PC-9 (cell line): Measurements from ENCODE around the gene SUN1. TPM values are rescaled to one million over a fixed set of nuclear protein-coding genes. Genes with fewer than 3 reads are reported as not detected.

ENCODE experiments used
- BruUV-seq: library from RNA; stranded (reverse); fragments of 400-500 nt; replicated peaks from 2 replicates; lab custom pipeline; 2021; lab: Mats Ljungman, UMichigan
- CTCF ChIA-PET: fragments of 300-600 bp; sonication (Branson Sonifier 250); formaldehyde crosslinking; loops from one replicate; lab custom pipeline; 2022; ENCODE audit warnings: antibody characterized with exemption; lab: Charles Lee
- POLR2A ChIA-PET: fragments of 300-600 bp; sonication (Branson Sonifier 250); formaldehyde crosslinking; loops from one replicate; lab custom pipeline; 2022; ENCODE audit warnings: antibody characterized with exemption; ENCODE audit not compliant: unreplicated experiment; lab: Charles Lee
- DNase-seq, 2 experiments: peaks; one replicate each; pipeline versions ENCODE4 v3.0.0 to v3.0.0-alpha.2; 2015 to 2022; ENCODE audit warnings: mixed read lengths in 1 of 2
- H2AFZ ChIP-seq: fragments of 200-600 bp; sonication (generic); 2 replicates; pipeline ENCODE4 v1.8.1; 2017; ENCODE audit warnings: antibody characterized with exemption
- H3F3A ChIP-seq: fragments of 200-600 bp; sonication (generic); 2 replicates; pipeline ENCODE4 v1.8.1; 2017; ENCODE audit warnings: antibody characterized with exemption, mild to moderate bottlenecking, low read depth; ENCODE audit not compliant: insufficient read depth
- H3K27ac ChIP-seq: fragments of 200-600 bp; sonication (generic); 2 replicates; pipeline ENCODE4 v1.6.1; 2016; ENCODE audit warnings: mixed run types
- H3K27me3 ChIP-seq: fragments of 200-600 bp; sonication (generic); 2 replicates; pipeline ENCODE4 v1.6.1; 2016; ENCODE audit warnings: low read depth, mixed run types; ENCODE audit not compliant: insufficient read depth
- H3K36me3 ChIP-seq: fragments of 200-600 bp; sonication (generic); 2 replicates; pipeline ENCODE4 v1.6.1; 2016; ENCODE audit warnings: low read depth, mixed run types
- H3K4me1 ChIP-seq: fragments of 200-600 bp; sonication (generic); replicated peaks from 2 replicates; pipeline ENCODE4 v1.6.1; 2016; ENCODE audit warnings: mixed run types; ENCODE audit not compliant: insufficient read depth
- H3K4me2 ChIP-seq: fragments of 200-600 bp; sonication (generic); 2 replicates; pipeline ENCODE4 v1.6.1; 2017; ENCODE audit warnings: mixed run types
- H3K4me3 ChIP-seq: fragments of 200-600 bp; sonication (generic); 2 replicates; pipeline ENCODE4 v1.6.1; 2016; ENCODE audit warnings: mixed run types
- H3K79me2 ChIP-seq: fragments of 200-600 bp; sonication (generic); 2 replicates; pipeline ENCODE4 v1.6.1; 2017; ENCODE audit warnings: low read depth, mixed run types
- H3K9me2 ChIP-seq: fragments of 200-600 bp; sonication (generic); 2 replicates; pipeline ENCODE4 v1.8.1; 2017; ENCODE audit warnings: mild to moderate bottlenecking; ENCODE audit not compliant: insufficient read depth
- H3K9me3 ChIP-seq: fragments of 200-600 bp; sonication (generic); 2 replicates; pipeline ENCODE4 v1.8.1; 2016; ENCODE audit warnings: low read depth; ENCODE audit not compliant: insufficient read depth
- H4K20me1 ChIP-seq: fragments of 200-600 bp; sonication (generic); 2 replicates; pipeline ENCODE4 v1.8.1; 2017; ENCODE audit not compliant: insufficient read depth
- CTCF ChIP-seq: fragments of 200-600 bp; sonication (generic); conservative IDR thresholded peaks from 2 replicates; pipeline ENCODE4 v1.6.1; 2017; ENCODE audit warnings: mixed run types, antibody characterized with exemption, mild to moderate bottlenecking, moderate library complexity
- EZH2 ChIP-seq: fragments of 200-600 bp; sonication (generic); IDR thresholded peaks from 2 replicates; pipeline ENCODE4 v1.8.0; 2017; ENCODE audit warnings: antibody characterized with exemption, low read depth
- intact Hi-C: fragments of 100-400 bp; cut with micrococcal nuclease; formaldehyde crosslinking; loops from one replicate; pipeline ENCODE4 v1.10.0; 2022; ENCODE audit not compliant: unreplicated experiment
- total RNA-seq: library from RNA; stranded (reverse); gene quantifications from 2 replicates; pipeline ENCODE4 v1.2.3, GENCODE V29; 2021

Gene SUN1
- total RNA-seq, 1 experiment from 2014 or later, result 245 TPM

- CTCF ChIA-PET, result no interaction called here
Measured at GRCh38 chr7:890868-891267, 58.6 kb downstream of the SUN1 start.

GRCh38 chr7:891291-891690, 59.0 kb downstream of the SUN1 start:
- no peak overlapping the region for H3K4me3 ChIP-seq
- H3K9me2 ChIP-seq, result no peaks in the 10 kb centered on the region
- H3K79me2 ChIP-seq, result peaks cover 31% of the 10 kb centered on the region
- TF ChIP-seq EZH2, result no peak
- TF ChIP-seq CTCF, result no peak
- no peak overlapping the region for H2AFZ ChIP-seq
- H3K4me2 ChIP-seq, result no peak overlapping the region
- peaks cover 23% of the 10 kb centered on the region; the same call in 1 of the 2 replicates for H3F3A ChIP-seq
- H3K27me3 ChIP-seq, result no peaks in the 10 kb centered on the region
- BruUV-seq, result no TSS peak
- peaks cover 33% of the 10 kb centered on the region for H3K36me3 ChIP-seq
- no peak for DNase-seq
- H3K9me3 ChIP-seq, result no peaks in the 10 kb centered on the region
- H4K20me1 ChIP-seq, result peaks cover 50% of the 10 kb centered on the region
- no peaks in the 10 kb centered on the region for H3K4me1 ChIP-seq
- H3K27ac ChIP-seq, result no peak overlapping the region
- POLR2A ChIA-PET, result no interaction called here
- CTCF ChIA-PET, result no interaction called here
- intact Hi-C loops, result no loop called here

More at GRCh38 chr7:890868-891267, 58.6 kb downstream of the SUN1 start:
- no peaks in the 10 kb centered on the region for H3K9me2 ChIP-seq
- H4K20me1 ChIP-seq, result peaks cover 50% of the 10 kb centered on the region
- intact Hi-C loops, result no loop called here
- no peaks in the 10 kb centered on the region for H3K4me1 ChIP-seq
- no peak overlapping the region for H3K27ac ChIP-seq
- H3K4me2 ChIP-seq, result no peak overlapping the region
- H3F3A ChIP-seq, result peaks cover 21% of the 10 kb centered on the region; the same call in 1 of the 2 replicates
- no peak for DNase-seq
- no peaks in the 10 kb centered on the region for H3K27me3 ChIP-seq
- no TSS peak for BruUV-seq
- POLR2A ChIA-PET, result interaction anchor here (0.6 kb wide), 1 partner anchor 629 kb away, joined by 4 read pairs; no protein-coding TSS in a partner anchor
- no peaks in the 10 kb centered on the region for H3K9me3 ChIP-seq
- no peak overlapping the region for H2AFZ ChIP-seq
- TF ChIP-seq EZH2 (no peak), CTCF (no peak)
- no peak overlapping the region for H3K4me3 ChIP-seq
- H3K79me2 ChIP-seq, result peaks cover 35% of the 10 kb centered on the region
- peaks cover 33% of the 10 kb centered on the region for H3K36me3 ChIP-seq

GRCh38 chr7:891805-892204, 59.5 kb downstream of the SUN1 start:
- H3K79me2 ChIP-seq, result peaks cover 26% of the 10 kb centered on the region
- no peak overlapping the region for H3K4me3 ChIP-seq
- H3K27me3 ChIP-seq, result no peaks in the 10 kb centered on the region
- no peaks in the 10 kb centered on the region for H3K4me1 ChIP-seq
- no TSS peak for BruUV-seq
- H3K9me3 ChIP-seq, result no peaks in the 10 kb centered on the region
- H3K4me2 ChIP-seq, result no peak overlapping the region
- no peaks in the 10 kb centered on the region for H3K9me2 ChIP-seq
- POLR2A ChIA-PET, result no interaction called here
- no peak for TF ChIP-seq CTCF
- no peak for TF ChIP-seq EZH2
- H3K36me3 ChIP-seq, result peaks cover 33% of the 10 kb centered on the region
- DNase-seq, result no peak
- peaks cover 47% of the 10 kb centered on the region for H4K20me1 ChIP-seq
- CTCF ChIA-PET, result no interaction called here
- intact Hi-C loops, result no loop called here
- no peak overlapping the region for H2AFZ ChIP-seq
- no peak overlapping the region for H3K27ac ChIP-seq
- peaks cover 26% of the 10 kb centered on the region; the same call in 1 of the 2 replicates for H3F3A ChIP-seq
